ENCODE results near the gene KDM2B.

GRCh38 chr12:121451961-121452339 lies 128.9 kb downstream of the KDM2B start:
- TF ChIP-seq POLR2AphosphoS5 (IDR thresholded peaks at IDR 0.05; ENCODE audit: low read depth, low read length) = no peak
- TF ChIP-seq EP300 (IDR thresholded peaks at IDR 0.05; ENCODE audit: borderline replicate concordance in 1 of 2, low read depth in 1 of 2, low read length in 1 of 2) = no peak
- TF ChIP-seq REST (IDR thresholded peaks at IDR 0.05; ENCODE audit: low read depth, low read length) = no peak
- no peak for TF ChIP-seq USF1 (IDR thresholded peaks at IDR 0.05; ENCODE audit: borderline replicate concordance, low read depth)

Measured in SK-N-SH (cell line).